HepG2 (cell line): ENCODE measurements around the gene OSBPL9. TPM values are rescaled to one million over a fixed set of nuclear protein-coding genes. Genes with fewer than 3 reads are reported as not detected.

ENCODE experiments used
- CSRNP2 ChIP-seq: sonication (generic); formaldehyde crosslinking; conservative IDR thresholded peaks from 2 replicates; pipeline ENCODE4 v1.8.0; 2022; ENCODE audit warnings: low read depth, missing genetic modification reagents
- DMAP1 ChIP-seq: IDR thresholded peaks from 2 replicates; pipeline ENCODE4 v1.6.1; 2016
- ETV6 ChIP-seq: sonication (generic); formaldehyde crosslinking; conservative IDR thresholded peaks from 2 replicates; pipeline ENCODE4 v1.4.0; 2020; ENCODE audit warnings: missing genetic modification reagents
- GABPB1 ChIP-seq: IDR thresholded peaks from 2 replicates; pipeline ENCODE4 v1.6.1; 2016; ENCODE audit warnings: mild to moderate bottlenecking, missing genetic modification reagents, moderate library complexity, missing compliant biosample characterization
- HCFC1 ChIP-seq: fragments of 150-350 bp; IDR thresholded peaks from 2 replicates; pipeline ENCODE4 v1.6.1; 2014; ENCODE audit warnings: low read depth, low read length
- NCOA1 ChIP-seq: sonication (generic); formaldehyde crosslinking; IDR thresholded peaks from 2 replicates; pipeline ENCODE4 v1.9.0; 2021; ENCODE audit warnings: missing genetic modification reagents
- NKX3-1 ChIP-seq: sonication (generic); formaldehyde crosslinking; IDR thresholded peaks from 2 replicates; pipeline ENCODE4 v1.5.0; 2020; ENCODE audit warnings: missing genetic modification reagents
- PRDM15 ChIP-seq: sonication (generic); formaldehyde crosslinking; IDR thresholded peaks from 2 replicates; pipeline ENCODE4 v1.4.0; 2020; ENCODE audit warnings: missing genetic modification reagents
- RELA ChIP-seq: sonication (generic); formaldehyde crosslinking; IDR thresholded peaks from 2 replicates; pipeline ENCODE4 v1.4.0; 2020; ENCODE audit warnings: missing genetic modification reagents
- ZBTB8A ChIP-seq: sonication (generic); formaldehyde crosslinking; IDR thresholded peaks from 2 replicates; pipeline ENCODE4 v1.4.0; 2020; ENCODE audit warnings: mild to moderate bottlenecking, low read depth, missing genetic modification reagents, borderline replicate concordance
- ZNF121 ChIP-seq: sonication (generic); formaldehyde crosslinking; IDR thresholded peaks from 2 replicates; pipeline ENCODE4 v1.5.0; 2020; ENCODE audit warnings: mild to moderate bottlenecking, missing genetic modification reagents
- ZNF225 ChIP-seq: sonication (generic); formaldehyde crosslinking; IDR thresholded peaks from 2 replicates; pipeline ENCODE4 v1.4.0; 2020; ENCODE audit warnings: mild to moderate bottlenecking, missing genetic modification reagents
- ZNF367 ChIP-seq: sonication (generic); formaldehyde crosslinking; IDR thresholded peaks from 2 replicates; pipeline ENCODE4 v1.4.0; 2020; ENCODE audit warnings: missing genetic modification reagents, borderline replicate concordance
- ZNF510 ChIP-seq: sonication (generic); formaldehyde crosslinking; IDR thresholded peaks from 2 replicates; pipeline ENCODE4 v1.4.0; 2020; ENCODE audit warnings: low read depth, mild to moderate bottlenecking, missing genetic modification reagents
- ZNF564 ChIP-seq: sonication (generic); formaldehyde crosslinking; IDR thresholded peaks from 2 replicates; pipeline ENCODE4 v1.8.1; 2023; ENCODE audit warnings: mild to moderate bottlenecking, missing genetic modification reagents
- ZNF619 ChIP-seq: sonication (generic); formaldehyde crosslinking; IDR thresholded peaks from 2 replicates; pipeline ENCODE4 v1.4.0; 2020; ENCODE audit warnings: mild to moderate bottlenecking, missing genetic modification reagents
- ZNF724P ChIP-seq: sonication (generic); formaldehyde crosslinking; IDR thresholded peaks from 2 replicates; pipeline ENCODE4 v1.8.0; 2022; ENCODE audit warnings: missing genetic modification reagents, borderline replicate concordance
- ZNF747 ChIP-seq: sonication (generic); formaldehyde crosslinking; IDR thresholded peaks from 2 replicates; pipeline ENCODE4 v1.8.1; 2023; ENCODE audit warnings: missing genetic modification reagents, mild to moderate bottlenecking, borderline replicate concordance
- ZNF761 ChIP-seq: sonication (generic); formaldehyde crosslinking; conservative IDR thresholded peaks from 2 replicates; pipeline ENCODE4 v1.4.0; 2020; ENCODE audit warnings: mild to moderate bottlenecking, missing genetic modification reagents
- ZNF770 ChIP-seq: sonication (generic); formaldehyde crosslinking; IDR thresholded peaks from 2 replicates; pipeline ENCODE4 v1.5.0; 2020; ENCODE audit warnings: mild to moderate bottlenecking, missing genetic modification reagents
- ZNF816 ChIP-seq: sonication (generic); formaldehyde crosslinking; IDR thresholded peaks from 2 replicates; pipeline ENCODE4 v1.8.0; 2022; ENCODE audit warnings: missing genetic modification reagents, mild to moderate bottlenecking, borderline replicate concordance
- polyA plus RNA-seq, 8 experiments: library from polyadenylated mRNA; depleted of rRNA in 3 of 8; stranded (reverse) in 7 of 8; unstranded in 1 of 8; fragments of >200 nt; fragmentation: Illumina TruSeq in 4 of 8; extraction: Trizol in 4 of 8; gene quantifications; 2 replicates each; pipeline versions ENCODE4 v1.2.1 to v1.2.3, GENCODE V29; 2011 to 2016; ENCODE audit warnings: low read depth in 4 of 8, missing spikeins in 1 of 8, mixed read lengths in 1 of 8; ENCODE audit not compliant: insufficient read depth in 1 of 8
- total RNA-seq, 5 experiments: library from RNA; depleted of rRNA; stranded (reverse); fragments of >200 nt; fragmentation: Illumina TruSeq; extraction: Trizol; gene quantifications; 2 replicates each; pipeline ENCODE4 v1.2.3, GENCODE V29; 2016; ENCODE audit warnings: low read depth in 1 of 5
- TF ChIP-seq, protein P1 (sequence below): IDR thresholded peaks from 2 replicates; pipeline ENCODE4 v1.6.1; 2016; ENCODE audit warnings: control low read depth

The OSBPL9 gene
- total and polyA plus RNA-seq, 2 of the 13 experiments (the other 11 are each of a cell fraction or from before 2014, with no cell fraction given) = 83.6 to 142 TPM

- TF ChIP-seq ZNF564 (no peak), ZNF619 (CRISPR knock-in tag) (0 out of 2 replicates have a peak, but pooled peaks have one; percentile 50), ZNF121 (CRISPR knock-in tag) (no peak), ZNF367 (no peak), CSRNP2 (CRISPR knock-in tag) (no peak), DMAP1 (CRISPR knock-in tag) (peak; percentile 76), ETV6 (no peak), HCFC1 (no peak), ZNF510 (CRISPR knock-in tag) (no peak), ZNF816 (CRISPR knock-in tag) (no peak), PRDM15 (no peak), RELA (CRISPR knock-in tag) (0 out of 2 replicates have a peak, but pooled peaks have one; percentile 62), ZNF724P (CRISPR knock-in tag) (no peak), ZNF770 (no peak), ZNF747 (CRISPR knock-in tag) (no peak), ZBTB8A (no peak), NKX3-1 (CRISPR knock-in tag) (no peak), ZNF225 (CRISPR knock-in tag) (no peak; the same call in 1 of the 2 replicates), GABPB1 (CRISPR knock-in tag) (peak; percentile 70; the same call in 1 of the 2 replicates), ZNF761 (CRISPR knock-in tag) (no peak), NCOA1 (CRISPR knock-in tag) (no peak)
- TF ChIP-seq, protein P1, sequence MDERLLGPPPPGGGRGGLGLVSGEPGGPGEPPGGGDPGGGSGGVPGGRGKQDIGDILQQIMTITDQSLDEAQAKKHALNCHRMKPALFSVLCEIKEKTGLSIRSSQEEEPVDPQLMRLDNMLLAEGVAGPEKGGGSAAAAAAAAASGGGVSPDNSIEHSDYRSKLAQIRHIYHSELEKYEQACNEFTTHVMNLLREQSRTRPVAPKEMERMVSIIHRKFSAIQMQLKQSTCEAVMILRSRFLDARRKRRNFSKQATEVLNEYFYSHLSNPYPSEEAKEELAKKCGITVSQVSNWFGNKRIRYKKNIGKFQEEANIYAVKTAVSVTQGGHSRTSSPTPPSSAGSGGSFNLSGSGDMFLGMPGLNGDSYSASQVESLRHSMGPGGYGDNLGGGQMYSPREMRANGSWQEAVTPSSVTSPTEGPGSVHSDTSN (CRISPR knock-in tag) = no peak
Observed at GRCh38 chr1:51729156-51729823, 112.4 kb downstream of the OSBPL9 start (continued).
